Osteoblast (primary cell): Measurements from ENCODE around the gene GABPB1. TPM values are rescaled to one million over a fixed set of nuclear protein-coding genes. Genes with fewer than 3 reads are reported as not detected.

Experiments used
- DNase-seq: peaks from one replicate; pipeline ENCODE4 v3.0.0; 2011; ENCODE audit warnings: low spot score, mixed read lengths; ENCODE audit not compliant: insufficient read length; ENCODE audit errors: missing footprints
- H2AFZ ChIP-seq: 2 replicates; pipeline ENCODE4 v1.6.0; 2011; ENCODE audit warnings: mild to moderate bottlenecking, low read length
- H3K27ac ChIP-seq: 2 replicates; pipeline ENCODE4 v1.5.1; 2011; ENCODE audit warnings: mild to moderate bottlenecking, low read depth, low read length, moderate library complexity
- H3K27me3 ChIP-seq: 2 replicates; pipeline ENCODE4 v1.6.0; 2012; ENCODE audit warnings: mild to moderate bottlenecking, control low read depth, inconsistent platforms, low read length, moderate library complexity; ENCODE audit not compliant: insufficient read depth
- H3K36me3 ChIP-seq: 2 replicates; pipeline ENCODE4 v1.5.1; 2011; ENCODE audit warnings: mild to moderate bottlenecking, low read length, control low read depth, moderate library complexity; ENCODE audit not compliant: insufficient read depth
- H3K4me1 ChIP-seq: 2 replicates; pipeline ENCODE4 v1.5.1; 2011; ENCODE audit warnings: mild to moderate bottlenecking, low read length, control low read depth, moderate library complexity; ENCODE audit not compliant: insufficient read depth
- H3K4me2 ChIP-seq: 2 replicates; pipeline ENCODE4 v1.6.0; 2011; ENCODE audit warnings: mild to moderate bottlenecking, low read length; ENCODE audit not compliant: insufficient read depth
- H3K4me3 ChIP-seq: fragments of 200-600 bp; sonication (generic); 3 replicates; pipeline ENCODE4 v1.5.1; 2012; ENCODE audit warnings: mild to moderate bottlenecking, low read length, inconsistent platforms; ENCODE audit not compliant: insufficient read depth
- H3K79me2 ChIP-seq: 2 replicates; pipeline ENCODE4 v1.6.0; 2012; ENCODE audit warnings: mild to moderate bottlenecking, low read length, control low read depth, inconsistent platforms; ENCODE audit not compliant: insufficient read depth
- H3K9me3 ChIP-seq: 2 replicates; pipeline ENCODE4 v1.5.1; 2011; ENCODE audit warnings: low read depth, low read length, control low read depth
- H4K20me1 ChIP-seq: 2 replicates; pipeline ENCODE4 v1.6.0; 2012; ENCODE audit warnings: mild to moderate bottlenecking, low read length, control low read depth; ENCODE audit not compliant: insufficient read depth
- total RNA-seq: library from RNA; depleted of rRNA; stranded (reverse); fragments of >200 nt; gene quantifications from 2 replicates; pipeline ENCODE4 v1.2.3, GENCODE V29; 2012
- TF ChIP-seq, protein P1 (sequence below): IDR thresholded peaks from 2 replicates; pipeline ENCODE4 v1.5.1; 2011; ENCODE audit warnings: mild to moderate bottlenecking, low read depth, low read length, moderate library complexity; ENCODE audit errors: extremely low read depth

GABPB1 gene
- total RNA-seq, 1 donor: 44.9 TPM

DNA sequence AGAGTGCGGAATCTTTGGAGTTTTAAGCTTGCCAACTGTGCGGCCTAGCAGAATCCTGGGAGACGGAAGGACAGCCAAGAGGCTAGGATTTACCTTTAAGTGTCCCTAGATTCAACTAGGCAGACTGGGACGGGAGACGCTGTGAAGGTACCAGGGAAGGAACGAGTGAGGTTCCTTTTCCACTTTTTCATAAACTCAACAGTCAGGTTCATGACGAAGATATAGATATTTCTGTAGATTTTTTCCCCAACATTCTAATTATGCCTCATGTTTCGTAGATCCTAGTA is 564 bp upstream of the GABPB1 start:
- H2AFZ ChIP-seq: peak overlapping the region; percentile 91
- TF ChIP-seq, protein P1, sequence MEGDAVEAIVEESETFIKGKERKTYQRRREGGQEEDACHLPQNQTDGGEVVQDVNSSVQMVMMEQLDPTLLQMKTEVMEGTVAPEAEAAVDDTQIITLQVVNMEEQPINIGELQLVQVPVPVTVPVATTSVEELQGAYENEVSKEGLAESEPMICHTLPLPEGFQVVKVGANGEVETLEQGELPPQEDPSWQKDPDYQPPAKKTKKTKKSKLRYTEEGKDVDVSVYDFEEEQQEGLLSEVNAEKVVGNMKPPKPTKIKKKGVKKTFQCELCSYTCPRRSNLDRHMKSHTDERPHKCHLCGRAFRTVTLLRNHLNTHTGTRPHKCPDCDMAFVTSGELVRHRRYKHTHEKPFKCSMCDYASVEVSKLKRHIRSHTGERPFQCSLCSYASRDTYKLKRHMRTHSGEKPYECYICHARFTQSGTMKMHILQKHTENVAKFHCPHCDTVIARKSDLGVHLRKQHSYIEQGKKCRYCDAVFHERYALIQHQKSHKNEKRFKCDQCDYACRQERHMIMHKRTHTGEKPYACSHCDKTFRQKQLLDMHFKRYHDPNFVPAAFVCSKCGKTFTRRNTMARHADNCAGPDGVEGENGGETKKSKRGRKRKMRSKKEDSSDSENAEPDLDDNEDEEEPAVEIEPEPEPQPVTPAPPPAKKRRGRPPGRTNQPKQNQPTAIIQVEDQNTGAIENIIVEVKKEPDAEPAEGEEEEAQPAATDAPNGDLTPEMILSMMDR: no peak
- DNase-seq: peak; percentile 26

DNA sequence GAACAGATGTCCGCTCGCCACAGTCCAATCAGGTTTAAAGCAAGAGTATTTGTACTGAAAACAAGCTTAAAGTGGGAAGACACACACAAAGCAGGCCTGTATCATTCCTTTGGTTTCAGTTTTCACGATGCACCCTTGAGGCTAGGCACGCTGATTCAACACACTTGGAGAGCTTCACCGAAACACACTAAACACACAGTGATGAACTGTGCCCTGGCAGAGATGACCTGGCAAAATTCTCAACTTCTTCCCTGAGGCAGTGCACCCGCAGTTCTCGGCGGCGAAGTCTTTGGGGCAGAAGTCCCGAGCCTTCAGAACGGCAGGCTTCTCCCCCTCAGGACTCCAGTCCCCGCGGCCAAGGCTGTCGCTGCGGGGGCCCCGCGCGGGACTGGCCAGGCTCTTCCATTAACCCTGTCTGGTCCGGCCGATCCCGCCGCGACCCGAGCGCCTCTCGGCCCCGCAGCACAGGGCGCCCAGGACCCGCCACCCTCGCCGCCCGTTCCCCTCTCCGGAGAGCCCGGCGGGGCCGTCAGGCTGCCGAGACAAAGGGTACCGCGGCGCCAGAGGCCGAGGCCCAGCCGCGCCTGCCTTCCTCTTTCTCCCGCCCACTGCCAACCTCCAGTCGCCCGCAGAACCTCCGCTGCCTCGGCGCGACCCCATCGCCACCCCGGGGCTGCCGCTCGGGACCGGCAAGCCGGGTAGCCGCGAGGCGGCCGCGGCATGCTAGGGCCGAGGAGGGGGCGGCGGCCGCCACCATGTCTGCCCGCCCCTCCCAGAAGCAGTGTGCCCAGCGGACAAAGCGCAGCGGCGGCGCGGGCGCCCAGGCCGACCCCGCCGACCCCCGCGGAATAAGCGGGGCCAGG is 792 bp downstream of the GABPB1 start:
- Histone ChIP-seq H4K20me1 (peaks cover 11% of the 10 kb centered on the region), H3K9me3 (no peaks in the 10 kb centered on the region), H3K4me1 (peaks cover 26% of the 10 kb centered on the region), H3K79me2 (peaks cover 81% of the 10 kb centered on the region), H3K27ac (peak overlapping the region; percentile 100), H3K27me3 (no peaks in the 10 kb centered on the region), H2AFZ (peak overlapping the region; percentile 91), H3K36me3 (peaks cover 21% of the 10 kb centered on the region), H3K4me3 (peak overlapping the region; percentile 81), H3K4me2 (peak overlapping the region; percentile 95)
- DNase-seq: peak; percentile 91
- TF ChIP-seq, protein P1: no peak

More for the DNA sequence above, 564 bp upstream of the GABPB1 start:
- Histone ChIP-seq H3K79me2 (peaks cover 72% of the 10 kb centered on the region), H3K36me3 (peaks cover 31% of the 10 kb centered on the region), H3K4me1 (peaks cover 21% of the 10 kb centered on the region), H3K27ac (peak overlapping the region; percentile 100), H4K20me1 (peaks cover 11% of the 10 kb centered on the region), H3K4me3 (peak overlapping the region; percentile 81), H3K27me3 (no peaks in the 10 kb centered on the region), H3K9me3 (no peaks in the 10 kb centered on the region), H3K4me2 (peak overlapping the region; percentile 95)

DNA sequence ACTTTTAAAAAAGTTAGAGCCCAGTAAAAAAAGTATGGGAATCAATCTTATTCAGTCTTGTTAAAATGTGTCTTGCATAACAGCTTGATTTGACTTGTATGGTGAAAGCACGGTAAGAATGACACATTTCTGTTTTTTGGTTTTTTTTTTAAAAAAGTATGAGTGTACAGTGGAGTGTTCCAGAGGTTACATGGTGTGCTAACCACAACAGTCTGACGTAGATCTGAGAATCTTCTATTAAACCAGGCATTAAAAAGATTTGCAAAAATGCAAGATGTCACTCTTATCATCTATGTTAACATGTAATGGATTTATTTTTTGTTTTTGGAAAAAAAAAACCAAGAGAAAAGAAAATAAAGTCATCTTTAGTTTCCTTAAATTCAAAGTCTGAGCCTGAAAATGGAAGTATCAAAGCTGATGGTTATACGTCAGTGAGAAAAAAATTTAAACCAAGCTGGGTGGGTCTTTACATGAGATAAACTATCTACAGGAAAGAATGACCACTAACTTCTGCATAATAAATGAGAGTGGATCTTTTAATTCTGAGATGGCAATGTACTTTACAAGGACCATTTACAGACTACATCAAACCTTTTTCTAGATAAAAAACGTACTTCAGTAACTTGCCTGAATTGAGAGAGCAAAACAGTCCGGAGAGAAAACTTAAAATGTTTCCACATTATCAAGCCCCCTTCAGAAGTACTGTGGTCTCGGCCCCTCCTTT is 1.6 kb downstream of the GABPB1 start:
- Histone ChIP-seq H3K79me2 (peaks cover 85% of the 10 kb centered on the region), H4K20me1 (peaks cover 11% of the 10 kb centered on the region), H2AFZ (no peak overlapping the region), H3K4me3 (peak overlapping the region; percentile 81), H3K36me3 (peaks cover 21% of the 10 kb centered on the region), H3K27me3 (no peaks in the 10 kb centered on the region), H3K9me3 (no peaks in the 10 kb centered on the region), H3K27ac (peak overlapping the region; percentile 100), H3K4me1 (peaks cover 27% of the 10 kb centered on the region), H3K4me2 (peak overlapping the region; percentile 95)
- peak; percentile 80 for DNase-seq
- TF ChIP-seq, protein P1: no peak

DNA sequence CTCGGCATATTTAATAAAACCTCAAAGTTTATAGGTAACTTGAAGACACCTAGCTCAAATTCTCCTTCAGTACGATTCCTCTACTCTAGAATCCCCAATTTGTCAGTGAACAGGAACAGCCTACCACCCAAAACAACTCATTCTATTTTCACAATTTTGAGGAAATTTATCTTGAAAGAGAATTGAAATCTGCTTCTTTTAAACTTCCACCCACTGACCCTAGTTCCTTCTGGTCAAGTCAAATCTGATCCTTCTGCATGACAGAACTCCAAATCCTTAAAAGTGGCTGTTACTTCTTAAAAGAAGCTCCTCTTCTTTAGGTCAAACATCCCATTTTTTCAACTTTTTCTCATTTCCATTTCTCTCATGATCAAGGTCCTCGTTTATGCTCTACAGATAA is 4.4 kb downstream of the GABPB1 start:
- peaks cover 11% of the 10 kb centered on the region for H4K20me1 ChIP-seq
- peak overlapping the region; percentile 14 for H3K4me2 ChIP-seq
- peaks cover 10% of the 10 kb centered on the region for H3K36me3 ChIP-seq
- peak; percentile 3 for DNase-seq
- H3K9me3 ChIP-seq: no peaks in the 10 kb centered on the region
- no peaks in the 10 kb centered on the region for H3K27me3 ChIP-seq
- peak overlapping the region; percentile 29 for H3K27ac ChIP-seq
- H3K4me1 ChIP-seq: peaks cover 19% of the 10 kb centered on the region
- H2AFZ ChIP-seq: no peak overlapping the region
- TF ChIP-seq, protein P1: no peak
- H3K4me3 ChIP-seq: no peak overlapping the region
- H3K79me2 ChIP-seq: peaks cover 85% of the 10 kb centered on the region
